HepG2 (cell line): ENCODE measurements around the gene NLRP6. TPM values are rescaled to one million over a fixed set of nuclear protein-coding genes. Genes with fewer than 3 reads are reported as not detected.

ENCODE experiments used
- ATAC-seq: fragments of 200-7000 bp; cut with Tn5 transposase; 3 replicates; pipeline ENCODE4 v1.9.1; 2020; ENCODE audit warnings: mild to moderate bottlenecking, moderate library complexity
- BruUV-seq: library from RNA; stranded (reverse); fragments of 400-500 nt; replicated peaks from 2 replicates; lab custom pipeline; 2021; lab: Mats Ljungman, UMichigan
- CTCF ChIA-PET: fragments of 300-600 bp; formaldehyde crosslinking; extraction: SDS; loops from one replicate; lab custom pipeline; 2021; ENCODE audit warnings: low total read pairs, inconsistent platforms, low intra/inter-chr PET ratio; lab: Yijun Ruan, JAX
- POLR2A ChIA-PET: fragments of 350-600 bp; sonication (Branson Sonifier 250); formaldehyde crosslinking; loops from one replicate; lab custom pipeline; 2020; ENCODE audit warnings: antibody characterized with exemption, inconsistent platforms; lab: Yijun Ruan, JAX
- DNase-seq: peaks from one replicate; pipeline ENCODE4 v3.0.0-alpha.2; 2015; ENCODE audit warnings: low spot score
- FAIRE-seq: peaks from 3 replicates; lab custom pipeline; 2011; peaks lifted over from hg19 to GRCh38; lab: Jason Lieb, UNC
- H2AFZ ChIP-seq: one replicate; pipeline ENCODE4 v1.6.1; 2011; ENCODE audit warnings: low read length, inconsistent platforms
- H3K27ac ChIP-seq: fragments of 300-600 bp; 3 replicates; pipeline ENCODE4 v1.8.0; 2011; ENCODE audit warnings: mixed run types, mild to moderate bottlenecking, mixed read lengths, low read length, inconsistent platforms; ENCODE audit not compliant: insufficient read depth; ENCODE audit errors: extremely low read length
- H3K27me3 ChIP-seq, 2 experiments: fragments of 200-600 bp in 1 of 2; 2 replicates in 1 of 2; 3 replicates in 1 of 2; pipeline versions ENCODE4 v1.6.0 to v1.8.0; 2011; ENCODE audit warnings: low read length in 2 of 2, mild to moderate bottlenecking in 2 of 2, moderate library complexity in 2 of 2, inconsistent platforms in 1 of 2; ENCODE audit not compliant: insufficient read depth in 2 of 2, control insufficient read depth in 1 of 2
- H3K36me3 ChIP-seq, 2 experiments: fragments of 200-600 bp in 1 of 2; replicated peaks in 1 of 2; 2 replicates in 1 of 2; 3 replicates in 1 of 2; pipeline versions ENCODE4 v1.5.1 to v1.8.0; 2011; ENCODE audit warnings: low read length in 2 of 2, inconsistent platforms in 1 of 2; ENCODE audit not compliant: insufficient read depth in 2 of 2, control insufficient read depth in 1 of 2
- H3K4me1 ChIP-seq: 2 replicates; pipeline ENCODE4 v1.5.1; 2012; ENCODE audit warnings: low read length, inconsistent platforms; ENCODE audit not compliant: insufficient read depth
- H3K4me2 ChIP-seq: 2 replicates; pipeline ENCODE4 v1.6.0; 2011; ENCODE audit warnings: low read depth, low read length, inconsistent platforms
- H3K4me3 ChIP-seq, 3 experiments: fragments of 200-600 bp in 1 of 3; sonication (generic), shearing (Covaris generic) in 1 of 3; replicated peaks in 1 of 3; 2 replicates each; pipeline ENCODE4 v1.5.1; 2011 to 2016; ENCODE audit warnings: low read length in 3 of 3, inconsistent platforms in 2 of 3, low read depth in 2 of 3, mild to moderate bottlenecking in 2 of 3, control low read depth in 1 of 3, mixed read lengths in 1 of 3; ENCODE audit not compliant: insufficient read depth in 1 of 3
- H3K79me2 ChIP-seq: one replicate; pipeline ENCODE4 v1.6.1; 2011; ENCODE audit warnings: low read length, inconsistent platforms; ENCODE audit not compliant: insufficient read depth
- H3K9ac ChIP-seq: 2 replicates; pipeline ENCODE4 v1.6.0; 2011; ENCODE audit warnings: mild to moderate bottlenecking, low read depth, low read length, inconsistent platforms; ENCODE audit not compliant: insufficient read depth
- H3K9me3 ChIP-seq: 2 replicates; pipeline ENCODE4 v1.5.1; 2012; ENCODE audit warnings: mild to moderate bottlenecking, low read length
- H4K20me1 ChIP-seq: 2 replicates; pipeline ENCODE4 v1.6.0; 2011; ENCODE audit warnings: inconsistent platforms, mild to moderate bottlenecking, low read length, moderate library complexity; ENCODE audit not compliant: insufficient read depth
- AGO2 ChIP-seq: fragments of 200-400 bp; formaldehyde crosslinking; optimal IDR thresholded peaks from 2 replicates; pipeline ENCODE3; 2017; ENCODE audit warnings: mild to moderate bottlenecking, low read depth, low read length, moderate library complexity
- KDM2A ChIP-seq: sonication (generic); formaldehyde crosslinking; IDR thresholded peaks from 2 replicates; pipeline ENCODE4 v1.4.0; 2020; ENCODE audit warnings: low read depth, missing genetic modification reagents, borderline replicate concordance
- KDM5A ChIP-seq: fragments of 200-600 bp; sonication (generic); IDR thresholded peaks from 2 replicates; pipeline ENCODE4 v1.7.0; 2018; ENCODE audit warnings: antibody characterized with exemption, mild to moderate bottlenecking, low read length, borderline replicate concordance
- NCOA2 ChIP-seq: sonication (generic); formaldehyde crosslinking; IDR thresholded peaks from 2 replicates; pipeline ENCODE4 v1.8.0; 2022; ENCODE audit warnings: inconsistent platforms
- ZFP36L2 ChIP-seq: sonication (generic); formaldehyde crosslinking; IDR thresholded peaks from 2 replicates; pipeline ENCODE4 v1.4.0; 2020; ENCODE audit warnings: missing genetic modification reagents
- ZFX ChIP-seq: sonication (generic); formaldehyde crosslinking; IDR thresholded peaks from 2 replicates; pipeline ENCODE4 v1.4.0; 2020; ENCODE audit warnings: mild to moderate bottlenecking, low read depth, missing genetic modification reagents, moderate library complexity
- ZFY ChIP-seq: sonication (generic); formaldehyde crosslinking; IDR thresholded peaks from 2 replicates; pipeline ENCODE4 v1.4.0; 2020; ENCODE audit warnings: missing genetic modification reagents
- ZNF318 ChIP-seq: sonication (generic); formaldehyde crosslinking; IDR thresholded peaks from 2 replicates; pipeline ENCODE4 v1.4.0; 2020; ENCODE audit warnings: mild to moderate bottlenecking, missing genetic modification reagents
- ZNF674 ChIP-seq: sonication (generic); formaldehyde crosslinking; IDR thresholded peaks from 2 replicates; pipeline ENCODE4 v1.5.0; 2020; ENCODE audit warnings: low read depth, mild to moderate bottlenecking, missing genetic modification reagents
- ZNF7 ChIP-seq: IDR thresholded peaks from 2 replicates; pipeline ENCODE4 v1.6.1; 2016; ENCODE audit warnings: missing biosample characterization, missing genetic modification reagents
- WGBS: methylation state at CpG from one replicate; pipeline ENCODE4 v1.1.6; 2017; ENCODE audit warnings: low lambda C conversion rate; 5-methylcytosine and 5-hydroxymethylcytosine counted together
- in situ Hi-C: cut with HindIII; loops from 2 replicates; pipeline ENCODE4 v1.10.0; 2017; ENCODE audit warnings: low pct_unique_long_range_greater_than_20kb; ENCODE audit not compliant: extremely low pct_ligation_motif_present
- intact Hi-C: fragments of 100-400 bp; cut with micrococcal nuclease; formaldehyde crosslinking; loops from one replicate; pipeline ENCODE4 v1.10.0; 2022; ENCODE audit not compliant: unreplicated experiment
- polyA plus RNA-seq, 8 experiments: library from polyadenylated mRNA; depleted of rRNA in 3 of 8; stranded (reverse) in 7 of 8; unstranded in 1 of 8; fragments of >200 nt; fragmentation: Illumina TruSeq in 4 of 8; extraction: Trizol in 4 of 8; gene quantifications; 2 replicates each; pipeline versions ENCODE4 v1.2.1 to v1.2.3, GENCODE V29; 2011 to 2016; ENCODE audit warnings: low read depth in 4 of 8, missing spikeins in 1 of 8, mixed read lengths in 1 of 8; ENCODE audit not compliant: insufficient read depth in 1 of 8
- total RNA-seq, 5 experiments: library from RNA; depleted of rRNA; stranded (reverse); fragments of >200 nt; fragmentation: Illumina TruSeq; extraction: Trizol; gene quantifications; 2 replicates each; pipeline ENCODE4 v1.2.3, GENCODE V29; 2016; ENCODE audit warnings: low read depth in 1 of 5
- TF ChIP-seq, protein P1 (sequence below): sonication (generic); formaldehyde crosslinking; IDR thresholded peaks from 2 replicates; pipeline ENCODE4 v1.8.1; 2022; ENCODE audit warnings: low read depth, mild to moderate bottlenecking, missing genetic modification reagents

Gene NLRP6
- total and polyA plus RNA-seq, 2 of the 13 experiments (the other 11 are each of a cell fraction or from before 2014, with no cell fraction given): not detected

DNA sequence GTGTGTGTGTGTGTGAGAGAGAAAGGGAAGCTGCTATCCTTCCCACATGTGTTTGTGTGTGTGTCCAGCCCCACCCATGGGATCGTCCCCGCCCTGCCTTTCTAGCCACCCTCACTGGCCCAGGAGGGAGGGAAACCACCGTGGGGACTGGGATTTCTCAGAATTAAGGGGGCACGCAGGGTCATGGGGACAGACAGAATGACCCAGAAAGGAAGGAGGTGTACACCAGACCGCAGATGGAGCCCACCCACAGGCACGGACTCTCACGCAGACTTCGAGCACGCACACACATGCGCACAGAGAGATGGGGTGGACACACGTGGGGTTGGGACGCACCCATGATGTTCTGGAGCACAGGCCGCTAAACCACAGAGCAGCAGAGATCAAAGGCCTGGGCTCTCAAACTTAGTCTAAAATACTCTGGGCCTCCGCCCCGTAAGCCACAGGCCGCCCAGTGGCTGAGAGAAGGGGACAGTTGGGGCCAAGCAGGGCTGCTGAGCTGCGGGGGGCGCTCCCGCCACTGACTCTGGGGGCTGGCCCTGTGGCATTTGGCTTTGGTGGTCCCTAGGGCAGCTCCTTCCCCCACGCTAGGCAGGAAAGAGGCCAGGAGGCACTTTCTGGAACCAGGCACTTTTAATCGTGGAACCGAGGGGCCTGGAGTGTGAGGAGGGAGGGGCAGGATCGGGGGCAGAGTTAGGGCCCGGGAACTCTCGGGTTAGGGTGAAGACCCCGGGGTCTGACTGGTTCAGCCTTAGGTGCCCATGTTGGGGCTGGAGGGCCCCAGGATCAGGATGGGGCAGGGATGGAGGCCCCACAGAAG is 19.6 kb downstream of the NLRP6 start:
- peak overlapping the region in 1 of 3 experiments; percentile 52; a peak in 1 of 6 replicates for H3K4me3 ChIP-seq
- FAIRE-seq (no peak), ATAC-seq (peak; percentile 54), DNase-seq (peak; percentile 24)
- no peak overlapping the region for H2AFZ ChIP-seq
- BruUV-seq: no TSS peak
- no peaks in the 10 kb centered on the region for H3K79me2 ChIP-seq
- peaks cover 11 to 20% of the 10 kb centered on the region in 2 experiments for H3K27me3 ChIP-seq
- no peaks in the 10 kb centered on the region for H3K9me3 ChIP-seq
- intact Hi-C loops: no loop called here
- peak overlapping the region; percentile 67 for H3K4me2 ChIP-seq
- no peak overlapping the region for H3K9ac ChIP-seq
- no peaks in the 10 kb centered on the region for H3K36me3 ChIP-seq
- peaks cover 35% of the 10 kb centered on the region for H3K4me1 ChIP-seq
- CTCF ChIA-PET: no interaction called here
- POLR2A ChIA-PET: interaction anchor here (1.5 kb wide), 1 partner anchor 58 kb away, joined by 3 read pairs; no protein-coding TSS in a partner anchor
- H4K20me1 ChIP-seq: no peaks in the 10 kb centered on the region
- no peak overlapping the region for H3K27ac ChIP-seq
- 3% methylated on average over 22 of the region's 26 CpGs for WGBS
- in situ Hi-C loops: no loop called here
- no peak for TF ChIP-seq KDM5A
- peak; percentile 40 for TF ChIP-seq KDM2A
- TF ChIP-seq ZNF318 (CRISPR knock-in tag): no peak
- no peak for TF ChIP-seq NCOA2 (CRISPR knock-in tag)
- TF ChIP-seq ZFX: peak; percentile 18
- TF ChIP-seq, protein P1, sequence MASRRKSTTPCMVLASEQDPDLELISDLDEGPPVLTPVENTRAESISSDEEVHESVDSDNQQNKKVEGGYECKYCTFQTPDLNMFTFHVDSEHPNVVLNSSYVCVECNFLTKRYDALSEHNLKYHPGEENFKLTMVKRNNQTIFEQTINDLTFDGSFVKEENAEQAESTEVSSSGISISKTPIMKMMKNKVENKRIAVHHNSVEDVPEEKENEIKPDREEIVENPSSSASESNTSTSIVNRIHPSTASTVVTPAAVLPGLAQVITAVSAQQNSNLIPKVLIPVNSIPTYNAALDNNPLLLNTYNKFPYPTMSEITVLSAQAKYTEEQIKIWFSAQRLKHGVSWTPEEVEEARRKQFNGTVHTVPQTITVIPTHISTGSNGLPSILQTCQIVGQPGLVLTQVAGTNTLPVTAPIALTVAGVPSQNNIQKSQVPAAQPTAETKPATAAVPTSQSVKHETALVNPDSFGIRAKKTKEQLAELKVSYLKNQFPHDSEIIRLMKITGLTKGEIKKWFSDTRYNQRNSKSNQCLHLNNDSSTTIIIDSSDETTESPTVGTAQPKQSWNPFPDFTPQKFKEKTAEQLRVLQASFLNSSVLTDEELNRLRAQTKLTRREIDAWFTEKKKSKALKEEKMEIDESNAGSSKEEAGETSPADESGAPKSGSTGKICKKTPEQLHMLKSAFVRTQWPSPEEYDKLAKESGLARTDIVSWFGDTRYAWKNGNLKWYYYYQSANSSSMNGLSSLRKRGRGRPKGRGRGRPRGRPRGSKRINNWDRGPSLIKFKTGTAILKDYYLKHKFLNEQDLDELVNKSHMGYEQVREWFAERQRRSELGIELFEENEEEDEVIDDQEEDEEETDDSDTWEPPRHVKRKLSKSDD (CRISPR knock-in tag): no peak
- no peak for TF ChIP-seq ZNF674
- no peak for TF ChIP-seq ZNF7 (CRISPR knock-in tag)
- TF ChIP-seq AGO2: peak; percentile 58
- no peak for TF ChIP-seq ZFP36L2 (CRISPR knock-in tag)
- TF ChIP-seq ZFY (CRISPR knock-in tag): peak; percentile 32; the same call in 1 of the 2 replicates
